HFFc6 (cell line): ENCODE results near the gene EPB41L1. TPM values are rescaled to one million over a fixed set of nuclear protein-coding genes. Genes with fewer than 3 reads are reported as not detected.

ENCODE experiments used
- DNase-seq: peaks from one replicate; pipeline ENCODE4 v3.0.0-alpha.2; 2018
- H3K27ac Mint-ChIP-seq: 2 replicates; pipeline ENCODE4 v1.8.0; 2020; ENCODE audit warnings: mild to moderate bottlenecking, mixed read lengths
- H3K27me3 Mint-ChIP-seq: 2 replicates; pipeline ENCODE4 v1.8.0; 2021; ENCODE audit warnings: mild to moderate bottlenecking, moderate library complexity, mixed read lengths; ENCODE audit not compliant: insufficient read depth
- H3K36me3 Mint-ChIP-seq: 2 replicates; pipeline ENCODE4 v1.8.0; 2021; ENCODE audit warnings: low read depth, mixed read lengths
- H3K4me1 Mint-ChIP-seq: 2 replicates; pipeline ENCODE4 v1.8.0; 2020; ENCODE audit warnings: low read depth, mixed read lengths
- H3K4me3 Mint-ChIP-seq: 2 replicates; pipeline ENCODE4 v1.8.0; 2020; ENCODE audit warnings: mild to moderate bottlenecking, moderate library complexity, mixed read lengths
- H3K9me3 Mint-ChIP-seq: 2 replicates; pipeline ENCODE4 v1.8.0; 2020; ENCODE audit warnings: mild to moderate bottlenecking, mixed read lengths
- CTCF ChIP-seq: fragments of 200-600 bp; sonication (generic); IDR thresholded peaks from 2 replicates; pipeline ENCODE4 v1.5.0; 2021; ENCODE audit warnings: antibody characterized with exemption, mild to moderate bottlenecking
- total RNA-seq, 6 experiments: library from RNA; stranded (reverse); fragmentation: NEBNext Ultra II Directional; extraction: Animal tissue kit (Norgen Biotek cat#: 25700); gene quantifications; 2 replicates in 1 of 6; 3 replicates in 5 of 6; pipeline ENCODE4 v1.2.3, GENCODE V29; 2021

Gene EPB41L1
- total RNA-seq, 6 experiments from 2014 or later: 41.9 to 51.0 (median 43.4) TPM

- Mint-ChIP-seq H3K4me1 (peaks cover 22% of the 10 kb centered on the region), H3K27ac (no peak overlapping the region)
These were observed 35.0 kb upstream of the EPB41L1 start for GRCh38 chr20:36119537-36119936.

GRCh38 chr20:36120241-36120640 lies 34.3 kb upstream of the EPB41L1 start:
- Mint-ChIP-seq H3K4me3 (no peak overlapping the region), H3K9me3 (no peaks in the 10 kb centered on the region), H3K36me3 (no peaks in the 10 kb centered on the region), H3K4me1 (peaks cover 22% of the 10 kb centered on the region), H3K27ac (no peak overlapping the region), H3K27me3 (peaks cover 11% of the 10 kb centered on the region; the same call in 1 of the 2 replicates)
- no peak for TF ChIP-seq CTCF
- no peak for DNase-seq

More at GRCh38 chr20:36119537-36119936, 35.0 kb upstream of the EPB41L1 start:
- Mint-ChIP-seq H3K27me3 (peaks cover 9% of the 10 kb centered on the region; the same call in 1 of the 2 replicates), H3K4me3 (no peak overlapping the region), H3K36me3 (no peaks in the 10 kb centered on the region), H3K9me3 (no peaks in the 10 kb centered on the region)
- TF ChIP-seq CTCF: no peak
- no peak for DNase-seq

- no peak overlapping the region for H3K4me3 Mint-ChIP-seq
- peaks cover 26% of the 10 kb centered on the region for H3K4me1 Mint-ChIP-seq
- H3K27me3 Mint-ChIP-seq: peaks cover 11% of the 10 kb centered on the region
- no peak overlapping the region for H3K27ac Mint-ChIP-seq
- no peak for DNase-seq
- H3K9me3 Mint-ChIP-seq: no peaks in the 10 kb centered on the region
- H3K36me3 Mint-ChIP-seq: no peaks in the 10 kb centered on the region
- TF ChIP-seq CTCF: no peak
These were observed 33.5 kb upstream of the EPB41L1 start for GRCh38 chr20:36120991-36121390.

GRCh38 chr20:36121981-36122930 lies 32.3 kb upstream of the EPB41L1 start:
- H3K27ac Mint-ChIP-seq: no peak overlapping the region
- no peak for TF ChIP-seq CTCF
- peaks cover 11% of the 10 kb centered on the region for H3K27me3 Mint-ChIP-seq
- H3K9me3 Mint-ChIP-seq: no peaks in the 10 kb centered on the region
- H3K4me1 Mint-ChIP-seq: peaks cover 15% of the 10 kb centered on the region
- H3K4me3 Mint-ChIP-seq: no peak overlapping the region
- H3K36me3 Mint-ChIP-seq: no peaks in the 10 kb centered on the region
- DNase-seq: no peak

- DNase-seq: no peak
- H3K4me3 Mint-ChIP-seq: no peak overlapping the region
- no peaks in the 10 kb centered on the region for H3K9me3 Mint-ChIP-seq
- no peak overlapping the region for H3K27ac Mint-ChIP-seq
- peaks cover 15% of the 10 kb centered on the region for H3K4me1 Mint-ChIP-seq
- TF ChIP-seq CTCF: no peak
- H3K27me3 Mint-ChIP-seq: peaks cover 11% of the 10 kb centered on the region
- no peaks in the 10 kb centered on the region for H3K36me3 Mint-ChIP-seq
These were observed 31.6 kb upstream of the EPB41L1 start for GRCh38 chr20:36122931-36123288.
